Measurements from ENCODE around the gene EDA. TPM values are rescaled to one million over a fixed set of nuclear protein-coding genes. Genes with fewer than 3 reads are reported as not detected.

The EDA gene
- total RNA-seq, 4 donors from 2014 or later = 6.2 to 10.9 (median 6.8) TPM

GRCh38 chrX:70039758-70040157 is 423.8 kb downstream of the EDA start:
- ATAC-seq (ENCODE audit: low FRiP score) (no peak), DNase-seq (ENCODE audit: low spot score) (no peak)
- TF ChIP-seq, protein P1, sequence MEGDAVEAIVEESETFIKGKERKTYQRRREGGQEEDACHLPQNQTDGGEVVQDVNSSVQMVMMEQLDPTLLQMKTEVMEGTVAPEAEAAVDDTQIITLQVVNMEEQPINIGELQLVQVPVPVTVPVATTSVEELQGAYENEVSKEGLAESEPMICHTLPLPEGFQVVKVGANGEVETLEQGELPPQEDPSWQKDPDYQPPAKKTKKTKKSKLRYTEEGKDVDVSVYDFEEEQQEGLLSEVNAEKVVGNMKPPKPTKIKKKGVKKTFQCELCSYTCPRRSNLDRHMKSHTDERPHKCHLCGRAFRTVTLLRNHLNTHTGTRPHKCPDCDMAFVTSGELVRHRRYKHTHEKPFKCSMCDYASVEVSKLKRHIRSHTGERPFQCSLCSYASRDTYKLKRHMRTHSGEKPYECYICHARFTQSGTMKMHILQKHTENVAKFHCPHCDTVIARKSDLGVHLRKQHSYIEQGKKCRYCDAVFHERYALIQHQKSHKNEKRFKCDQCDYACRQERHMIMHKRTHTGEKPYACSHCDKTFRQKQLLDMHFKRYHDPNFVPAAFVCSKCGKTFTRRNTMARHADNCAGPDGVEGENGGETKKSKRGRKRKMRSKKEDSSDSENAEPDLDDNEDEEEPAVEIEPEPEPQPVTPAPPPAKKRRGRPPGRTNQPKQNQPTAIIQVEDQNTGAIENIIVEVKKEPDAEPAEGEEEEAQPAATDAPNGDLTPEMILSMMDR (IDR thresholded peaks at IDR 0.05) = no peak

- DNase-seq (ENCODE audit: low spot score) (no peak), ATAC-seq (ENCODE audit: low FRiP score) (no peak)
- TF ChIP-seq, protein P1 (IDR thresholded peaks at IDR 0.05) = no peak
Observed at GRCh38 chrX:70041993-70042392, 426.1 kb downstream of the EDA start.

GRCh38 chrX:70042399-70043371 is 426.8 kb downstream of the EDA start:
- DNase-seq (ENCODE audit: low spot score) (no peak), ATAC-seq (ENCODE audit: low FRiP score) (no peak)
- TF ChIP-seq, protein P1 (IDR thresholded peaks at IDR 0.05) = no peak

GRCh38 chrX:70043685-70044084 is 427.8 kb downstream of the EDA start:
- TF ChIP-seq, protein P1 (IDR thresholded peaks at IDR 0.05) = no peak
- DNase-seq (ENCODE audit: low spot score) = no peak
- ATAC-seq (ENCODE audit: low FRiP score) = no peak

DNA sequence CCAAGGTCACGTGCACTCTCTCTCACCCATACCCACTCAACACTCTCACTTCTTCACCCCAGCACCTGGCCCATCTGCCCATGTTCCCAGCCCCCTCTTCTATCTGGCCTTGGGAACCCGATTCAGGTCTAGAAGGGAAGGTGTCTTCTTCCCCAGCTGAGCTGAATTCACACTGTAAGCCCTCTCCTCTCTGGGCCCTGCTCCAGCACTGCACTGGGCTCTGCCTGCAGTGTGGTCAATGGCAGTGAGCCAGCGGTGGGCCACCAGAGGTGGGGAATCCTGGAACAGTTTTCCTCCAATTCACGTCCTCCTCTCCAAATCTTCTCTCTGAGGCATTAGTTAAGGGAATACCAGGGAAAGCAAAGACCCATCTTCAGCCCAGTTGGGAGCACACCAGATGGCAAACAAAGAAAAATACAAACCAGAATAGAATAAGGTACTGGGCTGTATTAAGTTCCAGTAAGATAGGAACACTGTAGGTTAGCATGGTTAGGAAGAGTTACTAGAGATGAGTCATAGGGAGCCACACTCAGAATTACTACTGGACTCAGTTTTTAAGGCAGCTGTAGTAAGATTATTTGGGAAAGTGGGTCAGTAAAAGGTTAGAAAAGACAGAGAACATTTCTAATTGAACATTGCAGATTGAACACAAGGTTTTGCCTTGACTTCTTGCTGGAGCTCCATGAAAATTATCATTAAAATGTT is 428.8 kb downstream of the EDA start:
- TF ChIP-seq, protein P1 (IDR thresholded peaks at IDR 0.05) = no peak
- DNase-seq (ENCODE audit: low spot score) = no peak
- no peak for ATAC-seq (ENCODE audit: low FRiP score)

GRCh38 chrX:70046978-70047377 is 431.1 kb downstream of the EDA start:
- TF ChIP-seq, protein P1 (IDR thresholded peaks at IDR 0.05) = no peak
- no peak for ATAC-seq (ENCODE audit: low FRiP score)

More at GRCh38 chrX:70046978-70047377, 431.1 kb downstream of the EDA start:
- DNase-seq (ENCODE audit: low spot score) = no peak

Data from omental fat pad (tissue), 4 donors.